Smooth muscle cell (in vitro differentiated cells): ENCODE measurements around the gene ZNF511. TPM values are rescaled to one million over a fixed set of nuclear protein-coding genes. Genes with fewer than 3 reads are reported as not detected.

Experiments used
- DNase-seq: peaks from one replicate; lab custom pipeline; 2025; ENCODE audit not compliant: unreplicated experiment; lab: John Stamatoyannopoulos, UW
- H2AFZ ChIP-seq: fragments of 200-600 bp; sonication (generic); 2 replicates; pipeline ENCODE4 v1.6.0; 2016; ENCODE audit warnings: antibody characterized with exemption, low read depth, mild to moderate bottlenecking
- H3F3A ChIP-seq: fragments of 200-600 bp; sonication (generic); 2 replicates; pipeline ENCODE4 v1.6.0; 2017; ENCODE audit warnings: antibody characterized with exemption, low read depth
- H3K27ac ChIP-seq: fragments of 200-600 bp; sonication (generic); 2 replicates; pipeline ENCODE4 v1.5.1; 2016; ENCODE audit warnings: low read depth, mild to moderate bottlenecking
- H3K27me3 ChIP-seq: fragments of 200-600 bp; sonication (generic); 2 replicates; pipeline ENCODE4 v1.6.1; 2016; ENCODE audit warnings: low read depth, mild to moderate bottlenecking
- H3K36me3 ChIP-seq: fragments of 200-600 bp; sonication (generic); 2 replicates; pipeline ENCODE4 v1.5.1; 2016; ENCODE audit warnings: low read depth
- H3K4me1 ChIP-seq: fragments of 200-600 bp; sonication (generic); 2 replicates; pipeline ENCODE4 v1.5.1; 2016; ENCODE audit warnings: low read depth
- H3K4me2 ChIP-seq: fragments of 200-600 bp; sonication (generic); 2 replicates; pipeline ENCODE4 v1.6.0; 2016; ENCODE audit warnings: mild to moderate bottlenecking
- H3K4me3 ChIP-seq: fragments of 200-600 bp; sonication (generic); 2 replicates; pipeline ENCODE4 v1.5.1; 2016; ENCODE audit warnings: mild to moderate bottlenecking
- H3K79me2 ChIP-seq: fragments of 200-600 bp; sonication (generic); 2 replicates; pipeline ENCODE4 v1.6.0; 2016; ENCODE audit warnings: low read depth, mild to moderate bottlenecking
- H3K9ac ChIP-seq: fragments of 200-600 bp; sonication (generic); 2 replicates; pipeline ENCODE4 v1.6.0; 2016; ENCODE audit warnings: low read depth
- H3K9me3 ChIP-seq: fragments of 200-600 bp; sonication (generic); replicated peaks from 2 replicates; pipeline ENCODE4 v1.5.1; 2016; ENCODE audit warnings: low read depth
- H4K20me1 ChIP-seq: fragments of 200-600 bp; sonication (generic); 2 replicates; pipeline ENCODE4 v1.6.0; 2016; ENCODE audit warnings: low read depth
- CTCF ChIP-seq: fragments of 200-600 bp; sonication (generic); IDR thresholded peaks from 2 replicates; pipeline ENCODE4 v1.5.1; 2017; ENCODE audit warnings: borderline replicate concordance, mild to moderate bottlenecking, antibody characterized with exemption; ENCODE audit not compliant: insufficient read depth, poor library complexity, severe bottlenecking
- WGBS: methylation state at CpG from one replicate; pipeline ENCODE4 v1.1.7; 2016; ENCODE audit warnings: low lambda C conversion rate; 5-methylcytosine and 5-hydroxymethylcytosine counted together
- polyA plus RNA-seq: library from polyadenylated mRNA; unstranded; fragments of >200 nt; fragmentation: Nextera tagmentation; extraction: Ambion mirVana; gene quantifications from 2 replicates; pipeline ENCODE4 v1.2.1, GENCODE V29; 2016
- total RNA-seq: library from RNA; depleted of rRNA; stranded (reverse); fragments of >200 nt; gene quantifications from 2 replicates; pipeline ENCODE4 v1.2.3, GENCODE V29; 2014

The ZNF511 gene
- total and polyA plus RNA-seq, 2 experiments from 2014 or later: 20.0 to 52.3 TPM

GRCh38 chr10:133324857-133325260 lies 16.1 kb downstream of the ZNF511 start:
- Histone ChIP-seq H3K4me3 (peak overlapping the region; percentile 60), H4K20me1 (no peaks in the 10 kb centered on the region), H3K79me2 (no peaks in the 10 kb centered on the region), H2AFZ (peak overlapping the region; percentile 56), H3K9ac (no peak overlapping the region), H3K27me3 (peaks cover 33% of the 10 kb centered on the region), H3F3A (no peaks in the 10 kb centered on the region), H3K4me2 (peak overlapping the region; percentile 98), H3K4me1 (peaks cover 10% of the 10 kb centered on the region), H3K9me3 (no peaks in the 10 kb centered on the region), H3K27ac (no peak overlapping the region), H3K36me3 (no peaks in the 10 kb centered on the region)
- 77% methylated on average over 18 of the region's 20 CpGs for WGBS
- DNase-seq: no peak
- TF ChIP-seq CTCF: no peak

DNA sequence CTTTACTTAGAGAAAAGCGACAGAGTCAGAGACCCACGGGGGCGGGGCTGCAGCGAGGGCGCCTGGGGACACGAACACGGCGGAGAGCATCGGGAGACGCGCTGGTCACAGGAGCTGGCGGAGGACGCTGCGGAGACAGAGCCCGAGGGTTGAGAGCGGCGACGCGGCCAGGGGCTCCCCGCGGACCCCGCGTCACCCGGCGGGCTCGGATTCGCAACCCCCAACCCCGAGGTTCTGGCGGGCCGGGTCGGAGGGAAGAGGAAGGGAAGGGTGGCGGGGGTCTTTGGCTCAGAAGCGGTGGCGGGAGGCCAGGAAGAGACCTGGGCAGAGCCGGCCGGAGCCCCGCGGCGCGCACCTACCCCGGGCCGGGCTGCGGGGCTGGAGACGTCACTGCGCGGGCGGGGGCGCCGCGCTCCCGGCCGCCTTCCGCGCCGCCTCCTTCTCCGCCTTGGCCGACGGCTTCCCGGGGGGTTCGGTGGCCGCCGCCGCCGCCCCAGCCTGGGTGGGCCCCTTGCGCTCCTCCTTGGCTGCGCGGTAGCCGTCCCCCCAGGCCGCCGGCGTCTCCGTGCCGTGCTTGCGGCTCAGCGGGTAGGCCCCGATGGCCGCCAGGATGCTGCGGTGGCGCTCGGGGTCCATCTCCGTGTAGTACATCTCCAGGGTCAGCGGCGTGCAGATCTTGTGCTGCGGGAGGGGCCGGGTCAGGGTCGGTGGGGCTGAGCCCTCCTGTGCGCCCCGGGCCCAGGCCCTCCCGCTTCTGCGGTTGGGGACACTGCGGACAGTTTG lies 16.9 kb downstream of the ZNF511 start:
- Histone ChIP-seq H3K4me3 (peak overlapping the region; percentile 60), H3K9ac (peak overlapping the region; percentile 32), H3K4me2 (peak overlapping the region; percentile 98), H3K79me2 (no peaks in the 10 kb centered on the region), H3K9me3 (no peaks in the 10 kb centered on the region), H3K36me3 (no peaks in the 10 kb centered on the region), H3K4me1 (peaks cover 12% of the 10 kb centered on the region), H2AFZ (peak overlapping the region; percentile 56), H4K20me1 (no peaks in the 10 kb centered on the region), H3K27me3 (peaks cover 33% of the 10 kb centered on the region), H3K27ac (no peak overlapping the region), H3F3A (no peaks in the 10 kb centered on the region)
- WGBS: 4% methylated on average over 57 of the region's 91 CpGs
- TF ChIP-seq CTCF: no peak
- no peak for DNase-seq

- Histone ChIP-seq H3K36me3 (no peaks in the 10 kb centered on the region), H3K27ac (no peak overlapping the region), H3K9ac (no peak overlapping the region), H3F3A (no peaks in the 10 kb centered on the region), H4K20me1 (no peaks in the 10 kb centered on the region), H3K4me1 (peaks cover 12% of the 10 kb centered on the region), H3K27me3 (peaks cover 38% of the 10 kb centered on the region), H3K79me2 (no peaks in the 10 kb centered on the region), H2AFZ (peak overlapping the region; percentile 56), H3K9me3 (no peaks in the 10 kb centered on the region), H3K4me3 (peak overlapping the region; percentile 60), H3K4me2 (peak overlapping the region; percentile 98)
- no peak for DNase-seq
- WGBS: 43% methylated on average over 9 of the region's 9 CpGs
- TF ChIP-seq CTCF: no peak
Observed at GRCh38 chr10:133326223-133326551, 17.5 kb downstream of the ZNF511 start.
